ENCODE results near the gene SYT15.

GRCh38 chr10:46539596-46540411 is 39.1 kb upstream of the SYT15 start:
- TF ChIP-seq, protein P1, sequence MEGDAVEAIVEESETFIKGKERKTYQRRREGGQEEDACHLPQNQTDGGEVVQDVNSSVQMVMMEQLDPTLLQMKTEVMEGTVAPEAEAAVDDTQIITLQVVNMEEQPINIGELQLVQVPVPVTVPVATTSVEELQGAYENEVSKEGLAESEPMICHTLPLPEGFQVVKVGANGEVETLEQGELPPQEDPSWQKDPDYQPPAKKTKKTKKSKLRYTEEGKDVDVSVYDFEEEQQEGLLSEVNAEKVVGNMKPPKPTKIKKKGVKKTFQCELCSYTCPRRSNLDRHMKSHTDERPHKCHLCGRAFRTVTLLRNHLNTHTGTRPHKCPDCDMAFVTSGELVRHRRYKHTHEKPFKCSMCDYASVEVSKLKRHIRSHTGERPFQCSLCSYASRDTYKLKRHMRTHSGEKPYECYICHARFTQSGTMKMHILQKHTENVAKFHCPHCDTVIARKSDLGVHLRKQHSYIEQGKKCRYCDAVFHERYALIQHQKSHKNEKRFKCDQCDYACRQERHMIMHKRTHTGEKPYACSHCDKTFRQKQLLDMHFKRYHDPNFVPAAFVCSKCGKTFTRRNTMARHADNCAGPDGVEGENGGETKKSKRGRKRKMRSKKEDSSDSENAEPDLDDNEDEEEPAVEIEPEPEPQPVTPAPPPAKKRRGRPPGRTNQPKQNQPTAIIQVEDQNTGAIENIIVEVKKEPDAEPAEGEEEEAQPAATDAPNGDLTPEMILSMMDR (IDR thresholded peaks at IDR 0.05) = no peak
- TF ChIP-seq POLR2A (IDR thresholded peaks at IDR 0.05) (no peak), POLR2AphosphoS5 (IDR thresholded peaks at IDR 0.05) (no peak)
